GM23338 (cell line): ENCODE data around the gene RXRG. TPM values are rescaled to one million over a fixed set of nuclear protein-coding genes. Genes with fewer than 3 reads are reported as not detected.

Experiments
- EZH2phosphoT487 ChIP-seq: fragments of 200-600 bp; sonication (generic); IDR thresholded peaks from one replicate; pipeline ENCODE4 v1.8.1; 2018; ENCODE audit warnings: antibody characterized with exemption; ENCODE audit not compliant: unreplicated experiment
- JUNB ChIP-seq: IDR thresholded peaks from one replicate; pipeline ENCODE4 v1.6.1; 2016; ENCODE audit warnings: antibody characterized with exemption; ENCODE audit not compliant: unreplicated experiment
- REST ChIP-seq: IDR thresholded peaks from one replicate; pipeline ENCODE4 v1.6.1; 2018; ENCODE audit warnings: antibody characterized with exemption; ENCODE audit not compliant: unreplicated experiment
- STAT1 ChIP-seq: IDR thresholded peaks from one replicate; pipeline ENCODE4 v1.6.1; 2016; ENCODE audit warnings: antibody characterized with exemption; ENCODE audit not compliant: unreplicated experiment
- ZNF114 ChIP-seq: fragments of 250-450 bp; sonication (Bioruptor Pico); IDR thresholded peaks from 2 replicates; pipeline ENCODE4 v1.5.0; 2020; ENCODE audit warnings: mild to moderate bottlenecking, moderate library complexity
- ZNF331 ChIP-seq: fragments of 250-450 bp; sonication (Bioruptor Pico); IDR thresholded peaks from 2 replicates; pipeline ENCODE4 v1.5.0; 2020; ENCODE audit warnings: low read depth, mild to moderate bottlenecking, moderate library complexity
- ZNF462 ChIP-seq: fragments of 250-450 bp; sonication (Bioruptor Pico); IDR thresholded peaks from 2 replicates; pipeline ENCODE4 v1.5.0; 2020; ENCODE audit warnings: mild to moderate bottlenecking, moderate library complexity
- polyA plus RNA-seq: library from polyadenylated mRNA; unstranded; fragments of >200 nt; fragmentation: Nextera tagmentation; extraction: Ambion mirVana; gene quantifications from 2 replicates; pipeline ENCODE4 v1.2.1, GENCODE V29; 2016
- total RNA-seq: library from RNA; depleted of rRNA; stranded (reverse); fragments of >200 nt; shearing (Covaris generic); gene quantifications from 2 replicates; pipeline ENCODE4 v1.2.3, GENCODE V29; 2014

RXRG gene
- total and polyA plus RNA-seq, 2 experiments from 2014 or later, result not detected

GRCh38 chr1:165441166-165441880 is 3.6 kb downstream of the RXRG start (continued):
- TF ChIP-seq ZNF462 (no peak), ZNF331 (CRISPR knock-in tag) (no peak), STAT1 (no peak), ZNF114 (CRISPR knock-in tag) (no peak), EZH2phosphoT487 (no peak), REST (no peak), JUNB (no peak)
